Panc1 (cell line): ENCODE results near the gene LINGO1. TPM values are rescaled to one million over a fixed set of nuclear protein-coding genes. Genes with fewer than 3 reads are reported as not detected.

Experiments
- ATAC-seq: fragments of 200-7000 bp; cut with Tn5 transposase; 2 replicates; pipeline ENCODE4 v1.9.1; 2020; ENCODE audit warnings: mild to moderate bottlenecking, moderate library complexity
- BruUV-seq: library from RNA; stranded (reverse); fragments of 400-500 nt; replicated peaks from 2 replicates; lab custom pipeline; 2021; lab: Mats Ljungman, UMichigan
- CTCF ChIA-PET: fragments of 300-600 bp; sonication (Branson Sonifier 250); formaldehyde crosslinking; loops from one replicate; lab custom pipeline; 2022; ENCODE audit warnings: antibody characterized with exemption; lab: Charles Lee
- POLR2A ChIA-PET: fragments of 300-600 bp; sonication (Branson Sonifier 250); formaldehyde crosslinking; loops from one replicate; lab custom pipeline; 2022; ENCODE audit warnings: antibody characterized with exemption; lab: Charles Lee
- DNase-seq: peaks from one replicate; pipeline ENCODE4 v3.0.0-alpha.2; 2010; ENCODE audit warnings: low read depth, low spot score
- H3K27ac ChIP-seq: 2 replicates; pipeline ENCODE4 v1.5.1; 2011; ENCODE audit warnings: mild to moderate bottlenecking, low read length, inconsistent platforms
- H3K27me3 ChIP-seq: fragments of 200-500 bp; sonication (Bioruptor generic); 2 replicates; pipeline ENCODE4 v1.6.0; 2014; ENCODE audit warnings: low read length, inconsistent platforms; ENCODE audit not compliant: control insufficient read depth, insufficient read depth
- H3K36me3 ChIP-seq: fragments of 200-500 bp; sonication (Bioruptor generic); 2 replicates; pipeline ENCODE4 v1.5.1; 2014; ENCODE audit warnings: inconsistent platforms, mild to moderate bottlenecking, low read length, moderate library complexity; ENCODE audit not compliant: control insufficient read depth, insufficient read depth
- H3K4me1 ChIP-seq: 2 replicates; pipeline ENCODE4 v1.5.1; 2011; ENCODE audit warnings: inconsistent platforms, mild to moderate bottlenecking, low read length, moderate library complexity; ENCODE audit not compliant: control insufficient read depth, insufficient read depth
- H3K4me3 ChIP-seq, 2 experiments: 2 replicates each; pipeline ENCODE4 v1.5.1; 2011 to 2012; ENCODE audit warnings: low read depth in 2 of 2, low read length in 2 of 2, mild to moderate bottlenecking in 2 of 2, inconsistent platforms in 1 of 2, moderate library complexity in 1 of 2
- H3K9me3 ChIP-seq: fragments of 200-500 bp; sonication (Bioruptor generic); 2 replicates; pipeline ENCODE4 v1.5.1; 2014; ENCODE audit warnings: low read depth, mild to moderate bottlenecking, inconsistent platforms, low read length, moderate library complexity; ENCODE audit not compliant: control insufficient read depth, insufficient read depth
- POLR2AphosphoS5 ChIP-seq: IDR thresholded peaks from 2 replicates; pipeline ENCODE4 v1.6.1; 2012; ENCODE audit warnings: mild to moderate bottlenecking, low read depth, low read length, moderate library complexity
- SIN3A ChIP-seq: IDR thresholded peaks from 2 replicates; pipeline ENCODE4 v1.6.1; 2012; ENCODE audit warnings: low read depth, mild to moderate bottlenecking, low read length, moderate library complexity, borderline replicate concordance; ENCODE audit not compliant: insufficient read depth
- TCF7L2 ChIP-seq: IDR thresholded peaks from 2 replicates; pipeline ENCODE4 v1.6.1; 2011; ENCODE audit warnings: mild to moderate bottlenecking, low read depth, low read length, inconsistent platforms
- in situ Hi-C: cut with HindIII; loops from 2 replicates; pipeline ENCODE4 v1.10.0; 2016; ENCODE audit warnings: low sequenced_read_pairs, low pct_unique_long_range_greater_than_20kb
- intact Hi-C: fragments of 100-400 bp; cut with micrococcal nuclease; formaldehyde crosslinking; loops from one replicate; pipeline ENCODE4 v1.10.0; 2022; ENCODE audit not compliant: unreplicated experiment
- total RNA-seq: library from RNA; stranded (reverse); gene quantifications from one replicate; pipeline ENCODE4 v1.2.1, GENCODE V29; 2021; ENCODE audit not compliant: unreplicated experiment
- TF ChIP-seq, protein P1 (sequence below): fragments of 450-650 bp; IDR thresholded peaks from 2 replicates; pipeline ENCODE4 v1.5.1; 2017; ENCODE audit warnings: mild to moderate bottlenecking
- TF ChIP-seq, protein P2 (sequence below), 2 experiments: IDR thresholded peaks; 2 replicates each; pipeline ENCODE4 v1.6.1; 2011 to 2012; ENCODE audit warnings: low read depth in 2 of 2, control low read depth in 1 of 2, low read length in 1 of 2, mild to moderate bottlenecking in 1 of 2, moderate library complexity in 1 of 2; ENCODE audit not compliant: insufficient read depth in 1 of 2

The LINGO1 gene
- total RNA-seq, 1 experiment from 2014 or later: 18.2 TPM

DNA sequence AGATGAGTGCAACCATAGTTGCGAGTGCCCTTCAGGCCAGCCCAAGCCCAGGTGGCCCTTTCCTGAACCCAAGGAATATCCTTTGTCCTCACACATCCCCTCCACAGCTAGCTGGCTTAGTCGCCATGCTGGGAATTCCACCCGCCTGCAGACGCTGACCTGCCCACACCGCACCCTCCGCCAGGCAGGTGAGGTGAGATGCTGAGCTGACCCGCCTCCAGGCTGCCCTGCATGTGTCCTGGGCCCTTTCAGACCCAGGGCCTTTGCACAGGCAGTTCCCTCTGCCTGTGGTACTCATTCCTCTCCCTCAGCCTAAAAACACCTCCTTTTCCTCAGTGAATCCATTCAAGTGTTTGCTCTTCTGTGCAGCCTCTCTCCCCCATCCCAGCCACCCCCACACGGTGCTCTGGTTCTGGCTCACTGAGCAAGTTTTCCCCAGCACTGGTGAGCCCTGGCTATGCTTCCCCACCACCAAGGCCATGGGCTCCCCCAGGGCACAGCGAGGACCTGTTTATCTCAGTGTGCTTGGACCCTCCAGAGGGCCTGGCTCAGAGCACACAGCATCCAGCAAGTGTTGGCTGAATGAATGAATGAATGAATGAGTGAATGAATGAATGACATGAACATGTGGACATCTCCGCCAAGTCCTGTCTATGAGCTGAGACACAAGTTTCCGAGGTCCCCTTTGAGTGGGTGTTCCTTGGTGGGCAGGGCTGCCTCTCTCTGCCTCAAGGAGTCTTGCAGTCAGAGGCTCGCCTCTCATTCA, 33.0 kb upstream of the LINGO1 start:
- no peaks in the 10 kb centered on the region for H3K4me1 ChIP-seq
- no peak overlapping the region for H3K4me3 ChIP-seq
- no peaks in the 10 kb centered on the region for H3K9me3 ChIP-seq
- no peaks in the 10 kb centered on the region for H3K36me3 ChIP-seq
- POLR2A ChIA-PET: no interaction called here
- no peak overlapping the region for H3K27ac ChIP-seq
- in situ Hi-C loops (no loop called here), intact Hi-C loops (no loop called here)
- CTCF ChIA-PET: no interaction called here
- TF ChIP-seq TCF7L2 (no peak), SIN3A (no peak), POLR2AphosphoS5 (no peak)
- TF ChIP-seq, protein P1, sequence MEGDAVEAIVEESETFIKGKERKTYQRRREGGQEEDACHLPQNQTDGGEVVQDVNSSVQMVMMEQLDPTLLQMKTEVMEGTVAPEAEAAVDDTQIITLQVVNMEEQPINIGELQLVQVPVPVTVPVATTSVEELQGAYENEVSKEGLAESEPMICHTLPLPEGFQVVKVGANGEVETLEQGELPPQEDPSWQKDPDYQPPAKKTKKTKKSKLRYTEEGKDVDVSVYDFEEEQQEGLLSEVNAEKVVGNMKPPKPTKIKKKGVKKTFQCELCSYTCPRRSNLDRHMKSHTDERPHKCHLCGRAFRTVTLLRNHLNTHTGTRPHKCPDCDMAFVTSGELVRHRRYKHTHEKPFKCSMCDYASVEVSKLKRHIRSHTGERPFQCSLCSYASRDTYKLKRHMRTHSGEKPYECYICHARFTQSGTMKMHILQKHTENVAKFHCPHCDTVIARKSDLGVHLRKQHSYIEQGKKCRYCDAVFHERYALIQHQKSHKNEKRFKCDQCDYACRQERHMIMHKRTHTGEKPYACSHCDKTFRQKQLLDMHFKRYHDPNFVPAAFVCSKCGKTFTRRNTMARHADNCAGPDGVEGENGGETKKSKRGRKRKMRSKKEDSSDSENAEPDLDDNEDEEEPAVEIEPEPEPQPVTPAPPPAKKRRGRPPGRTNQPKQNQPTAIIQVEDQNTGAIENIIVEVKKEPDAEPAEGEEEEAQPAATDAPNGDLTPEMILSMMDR: no peak
- TF ChIP-seq, protein P2, sequence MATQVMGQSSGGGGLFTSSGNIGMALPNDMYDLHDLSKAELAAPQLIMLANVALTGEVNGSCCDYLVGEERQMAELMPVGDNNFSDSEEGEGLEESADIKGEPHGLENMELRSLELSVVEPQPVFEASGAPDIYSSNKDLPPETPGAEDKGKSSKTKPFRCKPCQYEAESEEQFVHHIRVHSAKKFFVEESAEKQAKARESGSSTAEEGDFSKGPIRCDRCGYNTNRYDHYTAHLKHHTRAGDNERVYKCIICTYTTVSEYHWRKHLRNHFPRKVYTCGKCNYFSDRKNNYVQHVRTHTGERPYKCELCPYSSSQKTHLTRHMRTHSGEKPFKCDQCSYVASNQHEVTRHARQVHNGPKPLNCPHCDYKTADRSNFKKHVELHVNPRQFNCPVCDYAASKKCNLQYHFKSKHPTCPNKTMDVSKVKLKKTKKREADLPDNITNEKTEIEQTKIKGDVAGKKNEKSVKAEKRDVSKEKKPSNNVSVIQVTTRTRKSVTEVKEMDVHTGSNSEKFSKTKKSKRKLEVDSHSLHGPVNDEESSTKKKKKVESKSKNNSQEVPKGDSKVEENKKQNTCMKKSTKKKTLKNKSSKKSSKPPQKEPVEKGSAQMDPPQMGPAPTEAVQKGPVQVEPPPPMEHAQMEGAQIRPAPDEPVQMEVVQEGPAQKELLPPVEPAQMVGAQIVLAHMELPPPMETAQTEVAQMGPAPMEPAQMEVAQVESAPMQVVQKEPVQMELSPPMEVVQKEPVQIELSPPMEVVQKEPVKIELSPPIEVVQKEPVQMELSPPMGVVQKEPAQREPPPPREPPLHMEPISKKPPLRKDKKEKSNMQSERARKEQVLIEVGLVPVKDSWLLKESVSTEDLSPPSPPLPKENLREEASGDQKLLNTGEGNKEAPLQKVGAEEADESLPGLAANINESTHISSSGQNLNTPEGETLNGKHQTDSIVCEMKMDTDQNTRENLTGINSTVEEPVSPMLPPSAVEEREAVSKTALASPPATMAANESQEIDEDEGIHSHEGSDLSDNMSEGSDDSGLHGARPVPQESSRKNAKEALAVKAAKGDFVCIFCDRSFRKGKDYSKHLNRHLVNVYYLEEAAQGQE (IDR thresholded peaks at IDR 0.05; ENCODE audit: insufficient read depth in 1 of 2, low read depth in 2 of 2, low read length in 1 of 2): no peak
- DNase-seq (no peak), ATAC-seq (no peak)
- BruUV-seq: no TSS peak
- H3K27me3 ChIP-seq: no peaks in the 10 kb centered on the region; the same call in 1 of the 2 replicates

DNA sequence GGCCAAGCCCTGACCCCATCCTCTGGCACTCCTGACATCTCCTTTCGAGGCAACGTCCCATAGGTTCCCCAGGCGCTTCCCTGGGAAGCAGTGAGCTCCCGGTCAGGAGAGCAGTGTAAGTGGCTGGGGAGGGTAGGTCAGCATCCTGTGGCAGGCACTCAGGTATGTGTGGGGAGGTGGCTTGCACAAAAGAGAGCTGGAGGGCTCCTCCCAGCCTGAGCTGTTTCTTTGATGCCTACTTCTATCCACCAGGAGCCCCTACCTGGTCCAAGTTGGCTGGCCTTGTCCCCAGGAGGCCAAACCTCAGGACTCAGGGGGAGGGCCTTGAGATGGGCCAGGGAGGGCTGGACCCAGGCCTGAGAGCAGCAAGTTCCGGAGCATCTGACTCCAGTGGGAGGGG, 31.7 kb upstream of the LINGO1 start:
- Histone ChIP-seq H3K27ac (no peak overlapping the region), H3K4me1 (no peaks in the 10 kb centered on the region), H3K9me3 (no peaks in the 10 kb centered on the region), H3K4me3 (no peak overlapping the region), H3K27me3 (no peaks in the 10 kb centered on the region; the same call in 1 of the 2 replicates), H3K36me3 (no peaks in the 10 kb centered on the region)
- no peak for TF ChIP-seq POLR2AphosphoS5
- TF ChIP-seq, protein P2 (IDR thresholded peaks at IDR 0.05; ENCODE audit: insufficient read depth in 1 of 2, low read depth in 2 of 2, low read length in 1 of 2): no peak
- no peak for TF ChIP-seq SIN3A
- TF ChIP-seq, protein P1: no peak
- TF ChIP-seq TCF7L2: no peak
- intact Hi-C loops: no loop called here
- CTCF ChIA-PET: interaction anchor here (0.6 to 1.6 kb wide), 3 partner anchors 123 to 211 kb away, joined by 3 to 7 read pairs (median 6); no protein-coding TSS in a partner anchor
- ATAC-seq (no peak), DNase-seq (no peak)
- BruUV-seq: no TSS peak
- in situ Hi-C loops: no loop called here
- POLR2A ChIA-PET: interaction anchor here (0.6 kb wide), 1 partner anchor 9 kb away, joined by 4 read pairs; no protein-coding TSS in a partner anchor
